GM20431 (cell line): ENCODE data around the gene ALDH8A1.
"Not testable (repeated sequence)": the region's sequence is repeated elsewhere in the genome, so short reads cannot be mapped to it uniquely, and the experiment has no call there.

Source experiments
- in situ Hi-C: fragments of 300-500 bp; cut with MseI, MboI; formaldehyde crosslinking; loops from one replicate; pipeline ENCODE4 v1.15.0; 2020; ENCODE audit warnings: low sequenced_read_pairs; ENCODE audit not compliant: unreplicated experiment

Gene ALDH8A1

DNA sequence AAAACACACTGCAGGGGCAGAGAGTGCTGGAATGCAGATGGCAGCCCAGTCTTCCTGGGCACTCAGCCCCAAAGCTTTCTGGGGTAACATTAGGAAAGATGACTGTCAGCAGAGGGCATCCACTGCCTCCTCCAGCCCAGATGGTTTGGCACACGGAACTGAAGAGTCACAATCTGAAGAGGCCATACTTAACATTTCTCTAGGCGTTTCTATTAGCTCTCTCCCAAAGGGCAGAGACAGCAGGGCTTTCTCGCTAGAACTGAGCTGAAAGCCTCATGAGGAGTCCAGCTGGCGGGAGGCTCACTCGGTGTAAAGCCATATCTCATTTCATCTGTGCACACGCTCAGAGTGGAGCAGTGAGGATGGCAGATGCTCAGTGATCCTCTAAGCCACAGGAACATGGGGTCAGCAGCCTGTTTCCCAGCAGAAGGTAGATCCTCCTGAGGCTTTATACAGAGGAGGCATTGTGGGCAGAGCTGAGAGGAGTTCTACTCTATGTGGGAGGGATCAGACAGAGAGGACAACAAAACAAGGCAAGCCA, 28.1 kb downstream of the ALDH8A1 start:
- in situ Hi-C loops, result no loop called here

- in situ Hi-C loops, result no loop called here
Observed at GRCh38 chr6:134921276-134921675, 28.6 kb downstream of the ALDH8A1 start.

- in situ Hi-C loops, result no loop called here
Observed at GRCh38 chr6:134920422-134920821, 29.5 kb downstream of the ALDH8A1 start.

DNA sequence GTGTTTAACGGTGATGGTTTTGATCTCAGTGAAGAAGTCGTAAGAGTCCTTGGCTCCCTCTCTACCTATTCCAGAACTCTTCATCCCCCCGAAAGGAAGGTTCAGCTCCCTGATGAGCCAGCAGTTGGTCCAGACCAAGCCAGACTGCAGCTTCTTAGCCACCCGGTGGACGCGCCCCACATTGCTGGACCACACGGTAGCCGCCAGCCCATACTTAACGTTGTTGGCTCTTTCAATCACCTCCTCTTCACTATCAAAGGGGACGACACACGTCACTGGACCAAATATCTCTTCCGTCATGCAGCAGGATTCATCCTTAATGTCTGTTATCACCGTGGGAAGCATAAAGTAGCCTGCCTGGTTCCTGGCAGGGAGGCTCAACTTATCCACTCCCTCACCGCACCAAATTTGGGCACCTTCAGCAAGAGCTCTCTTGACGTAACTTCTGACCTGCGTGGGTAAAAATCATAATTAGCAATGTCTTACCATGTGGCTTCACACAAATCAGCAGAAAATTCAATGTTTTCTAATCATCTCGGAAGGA, 31.4 kb downstream of the ALDH8A1 start:
- in situ Hi-C loops, result no loop called here

- in situ Hi-C loops, result no loop called here
Observed at GRCh38 chr6:134911547-134911946, 38.4 kb downstream of the ALDH8A1 start.

GRCh38 chr6:134910593-134910935, 39.3 kb downstream of the ALDH8A1 start:
- in situ Hi-C loops, result no loop called here

DNA sequence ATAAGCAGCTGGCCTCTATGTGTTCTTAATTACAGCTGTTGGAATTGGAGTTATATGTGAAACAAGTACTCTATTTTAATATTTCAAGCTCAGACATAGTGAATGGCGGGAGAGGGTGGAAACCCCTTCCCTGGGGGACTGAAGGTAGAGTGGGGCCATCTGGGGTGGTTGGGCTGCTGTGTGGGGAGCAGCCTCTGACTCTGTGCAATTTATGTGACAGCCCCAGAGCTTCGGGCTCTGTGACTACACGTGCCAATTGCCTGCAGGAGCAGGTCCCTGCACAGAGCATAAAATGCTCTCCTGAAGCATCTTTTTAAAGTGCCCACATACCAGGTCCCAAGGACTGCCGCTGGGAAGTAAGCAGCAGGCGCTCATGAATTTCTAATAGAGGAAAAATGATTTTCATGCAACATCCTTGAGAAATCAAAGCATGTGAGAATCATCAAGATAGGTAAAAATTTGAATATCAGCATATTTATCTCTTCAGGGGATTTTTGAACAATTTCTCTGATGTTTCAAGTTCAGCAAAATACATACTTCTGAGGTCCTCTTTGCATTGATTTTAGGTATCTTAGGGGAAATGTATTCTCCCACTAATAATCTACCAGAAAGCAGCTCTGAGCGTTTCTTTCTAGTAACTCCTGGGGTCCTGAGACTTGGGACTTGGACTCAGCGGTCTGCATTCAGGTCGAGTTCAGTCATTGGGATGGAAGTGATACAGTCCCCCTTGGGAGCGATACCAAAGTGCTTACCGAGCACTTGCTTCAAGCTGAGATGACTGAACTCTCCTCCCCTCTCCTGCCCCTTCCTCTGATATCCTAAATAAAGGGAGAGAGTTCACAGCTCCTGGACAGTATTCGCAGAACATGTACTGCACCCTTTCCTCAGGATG, 40.0 kb downstream of the ALDH8A1 start:
- in situ Hi-C loops, result no loop called here

- in situ Hi-C loops, result no loop called here
Observed at GRCh38 chr6:134908906-134909516, 40.9 kb downstream of the ALDH8A1 start.

GRCh38 chr6:134904731-134905130, 45.2 kb downstream of the ALDH8A1 start:
- in situ Hi-C loops, result not testable (repeated sequence)

DNA sequence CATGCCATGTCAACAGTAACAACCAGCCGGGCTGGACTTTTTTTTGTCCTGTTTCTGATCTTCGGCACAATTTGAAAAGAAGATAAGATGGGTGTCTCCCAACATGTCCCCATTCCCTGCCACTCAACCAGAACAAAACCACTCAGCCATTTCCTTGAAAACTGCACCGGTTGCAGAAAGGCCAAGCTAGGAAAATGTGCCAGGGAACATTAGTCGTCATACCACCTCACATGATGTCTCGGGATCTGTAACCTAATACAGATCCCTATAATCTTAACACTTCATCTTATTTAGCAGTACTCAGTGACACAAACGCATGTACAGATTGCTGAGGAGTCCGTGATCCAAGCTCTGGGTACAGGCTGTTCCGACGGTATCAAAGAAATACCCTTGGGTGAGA, 46.5 kb downstream of the ALDH8A1 start:
- in situ Hi-C loops, result no loop called here

GRCh38 chr6:134902936-134903335, 47.0 kb downstream of the ALDH8A1 start:
- in situ Hi-C loops, result no loop called here

DNA sequence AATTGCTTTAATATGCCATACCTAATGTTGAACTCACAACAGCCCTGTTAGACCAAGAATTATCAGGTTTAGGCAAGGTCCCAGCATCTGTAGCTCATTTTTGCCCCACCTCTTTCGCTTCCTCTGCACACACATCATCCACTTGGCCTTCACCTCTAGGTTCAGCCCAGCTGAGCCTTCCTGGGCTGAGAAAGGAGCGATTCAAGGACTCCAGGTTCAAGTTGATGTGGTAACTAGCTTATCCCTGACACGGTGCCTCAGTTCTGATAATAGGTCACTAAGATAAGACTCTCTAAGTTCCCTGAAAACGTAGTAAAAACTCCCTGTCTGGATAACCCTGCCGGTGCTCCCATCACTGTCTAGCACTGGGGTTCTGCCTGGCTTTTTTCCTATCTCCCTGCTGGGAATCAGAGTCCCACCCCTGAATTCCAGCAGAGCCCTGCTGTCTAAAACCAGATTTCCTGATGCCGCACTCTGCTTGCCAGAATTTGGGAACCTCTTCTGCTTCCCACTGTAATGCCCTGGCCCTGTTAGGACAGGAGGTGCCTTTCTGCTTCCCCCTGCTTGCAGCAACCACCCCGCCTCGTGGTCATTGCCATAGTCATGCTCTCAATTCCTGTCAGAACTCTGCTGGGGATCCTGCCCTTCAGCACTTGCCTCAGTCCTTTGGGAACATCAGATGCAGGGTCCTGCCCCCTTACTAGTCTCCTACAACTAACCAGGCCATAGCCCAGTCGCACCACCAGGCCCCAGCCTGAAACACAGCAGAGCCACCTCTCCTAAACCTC, 47.6 kb downstream of the ALDH8A1 start:
- in situ Hi-C loops, result no loop called here

- in situ Hi-C loops, result no loop called here
Observed at GRCh38 chr6:134898575-134898974, 51.3 kb downstream of the ALDH8A1 start.

- in situ Hi-C loops, result not testable (repeated sequence)
Observed at GRCh38 chr6:134898166-134898565, 51.7 kb downstream of the ALDH8A1 start.

DNA sequence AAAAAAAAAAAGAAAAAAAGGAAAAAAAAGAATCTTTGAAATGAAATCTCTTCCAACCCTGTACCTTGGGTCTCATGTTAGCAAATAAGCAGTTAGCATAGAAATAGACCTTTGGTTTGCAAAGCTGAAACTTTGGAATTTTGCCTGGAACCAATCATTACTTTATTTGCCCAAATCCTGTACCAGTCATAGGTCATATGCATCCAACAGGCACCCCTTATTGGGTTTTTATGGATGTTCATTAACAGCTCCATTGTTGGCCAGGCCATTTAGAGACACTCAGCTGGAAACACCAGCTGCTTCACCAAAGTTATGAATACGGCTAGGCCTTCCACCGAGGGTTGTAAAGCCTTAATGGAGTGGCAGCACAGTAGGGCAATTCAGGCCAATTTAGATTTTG, 53.0 kb downstream of the ALDH8A1 start:
- in situ Hi-C loops, result no loop called here

GRCh38 chr6:134894800-134895199, 55.1 kb downstream of the ALDH8A1 start:
- in situ Hi-C loops, result no loop called here

- in situ Hi-C loops, result no loop called here
Observed at GRCh38 chr6:134892362-134892761, 57.5 kb downstream of the ALDH8A1 start.

DNA sequence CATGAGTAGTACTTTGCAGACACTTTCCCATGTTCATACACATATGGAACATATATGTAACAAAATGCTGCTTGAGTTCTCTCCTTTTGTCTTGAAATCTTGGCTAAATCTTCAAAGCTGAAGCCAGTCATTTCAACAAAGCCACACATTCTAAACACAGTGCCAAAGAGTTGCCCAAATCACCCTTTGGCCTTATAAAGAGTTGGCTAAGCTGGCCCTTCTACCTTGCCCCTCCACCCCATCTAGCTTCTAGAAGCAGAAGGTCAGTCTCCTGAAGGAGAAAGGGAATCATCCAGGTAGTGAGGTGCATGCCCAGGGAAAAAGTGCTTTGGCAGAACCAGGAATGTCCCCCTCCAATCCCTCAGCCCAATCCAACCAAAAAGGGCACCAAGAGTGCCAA, 58.3 kb downstream of the ALDH8A1 start:
- in situ Hi-C loops, result no loop called here

- in situ Hi-C loops, result no loop called here
Observed at GRCh38 chr6:134888316-134888715, 61.6 kb downstream of the ALDH8A1 start.

DNA sequence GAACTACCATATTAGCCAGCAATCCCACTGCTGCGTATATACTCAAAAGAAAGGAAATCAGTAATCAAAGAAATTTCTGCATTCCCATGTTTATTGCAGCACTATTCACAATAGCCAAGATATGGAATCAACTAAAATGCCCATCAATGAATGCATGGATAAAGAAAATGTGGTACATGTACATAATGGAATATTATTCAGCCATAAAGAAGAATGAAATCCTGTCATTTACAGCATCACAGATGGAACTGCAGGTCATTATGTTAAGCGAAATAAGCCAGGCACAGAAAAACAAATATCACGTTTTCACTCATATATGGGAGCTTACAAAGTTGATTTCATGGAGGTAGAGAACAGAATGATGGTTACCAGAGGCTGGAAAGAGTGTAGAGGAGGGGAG, 65.1 kb downstream of the ALDH8A1 start:
- in situ Hi-C loops, result no loop called here
